Neural progenitor cell (in vitro differentiated cells): ENCODE measurements around the gene RPS6KA5.

Experiments
- CTCF ChIP-seq: fragments of 200-600 bp; sonication (generic); IDR thresholded peaks from 2 replicates; pipeline ENCODE4 v1.5.1; 2017; ENCODE audit warnings: antibody characterized with exemption, mild to moderate bottlenecking
- EZH2 ChIP-seq: fragments of 200-600 bp; sonication (generic); IDR thresholded peaks from 2 replicates; pipeline ENCODE4 v1.6.1; 2017; ENCODE audit warnings: antibody characterized with exemption, mild to moderate bottlenecking, moderate library complexity

GRCh38 chr14:90814806-90815571 is 245.5 kb downstream of the RPS6KA5 start:
- TF ChIP-seq CTCF (no peak), EZH2 (no peak)
